Fibroblast of upper back skin (primary cell): Measurements from ENCODE around the gene PLVAP.

Experiments
- DNase-seq: peaks from one replicate; pipeline ENCODE4 v3.0.0-alpha.2; 2013

The PLVAP gene

GRCh38 chr19:17333611-17334413 is 43.3 kb downstream of the PLVAP start:
- DNase-seq: peak; percentile 85

DNA sequence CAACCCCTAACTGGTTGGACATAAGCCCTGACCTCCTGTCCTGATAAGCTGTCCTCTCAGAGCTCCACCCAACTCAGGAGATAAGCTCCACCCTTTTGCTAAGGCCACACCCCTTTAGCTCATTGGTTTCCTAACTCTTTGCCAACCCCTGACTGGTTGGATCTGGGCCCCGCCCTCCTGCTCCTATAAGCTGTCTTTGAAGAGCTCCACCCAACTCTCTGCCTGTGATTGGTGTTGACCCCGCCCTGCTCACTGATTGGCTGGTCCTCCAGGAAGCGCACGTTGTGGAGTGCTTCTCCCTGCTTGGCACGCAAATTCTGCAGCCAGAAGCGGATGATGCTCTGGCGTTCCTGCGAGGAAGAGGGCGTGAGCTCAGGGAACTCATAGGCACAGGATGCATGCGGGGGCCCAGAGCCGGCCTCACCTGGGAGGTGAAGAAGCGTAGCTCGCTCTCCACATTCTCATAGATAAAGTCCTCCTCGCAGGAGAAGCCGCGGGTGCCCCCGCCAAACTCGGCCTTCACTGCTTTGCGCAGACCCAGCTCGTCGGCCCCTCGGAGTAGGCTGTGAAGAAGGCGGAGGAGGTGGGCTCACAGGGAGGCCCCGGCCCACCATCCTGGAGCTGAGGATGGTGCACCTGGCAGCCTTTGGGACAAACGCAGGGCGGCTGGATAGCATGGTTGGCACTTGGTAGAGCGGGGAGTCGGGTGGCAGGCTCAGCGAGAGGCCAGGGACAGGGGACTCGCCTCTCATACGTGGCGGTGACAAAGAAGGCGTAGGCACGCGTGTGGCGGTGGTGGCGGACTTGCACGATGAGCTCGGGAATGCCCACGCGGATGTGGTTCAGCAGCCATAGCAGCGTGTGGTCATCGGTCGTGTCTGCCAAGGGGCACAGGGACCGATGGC is 44.2 kb downstream of the PLVAP start:
- DNase-seq: peak; percentile 42

GRCh38 chr19:17332360-17332676 is 44.8 kb downstream of the PLVAP start:
- no peak for DNase-seq

DNA sequence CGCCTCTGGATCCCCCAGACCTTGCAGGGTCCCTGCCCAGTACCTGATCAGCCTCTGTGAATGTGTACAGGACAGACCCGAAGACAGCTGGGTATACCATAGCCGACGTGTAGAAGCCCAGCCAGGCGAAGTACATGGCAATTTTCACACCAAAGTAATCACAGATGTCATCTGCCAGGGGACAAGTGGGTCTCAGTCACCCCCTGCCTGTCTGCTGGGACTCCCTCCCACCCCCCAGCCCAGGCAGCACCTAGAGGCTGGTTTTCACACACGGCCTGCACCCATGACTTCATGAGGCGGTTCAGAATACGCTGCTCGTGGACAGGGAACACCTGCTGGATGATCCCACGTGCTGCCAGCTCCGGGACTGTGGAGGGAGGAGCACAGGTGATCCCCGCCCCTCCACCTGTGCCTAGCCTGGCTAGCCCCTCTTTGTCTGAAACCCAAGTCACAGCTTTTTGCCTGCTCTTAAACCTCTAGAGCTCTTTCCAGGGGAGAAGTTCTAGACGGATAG is 46.0 kb downstream of the PLVAP start:
- no peak for DNase-seq

DNA sequence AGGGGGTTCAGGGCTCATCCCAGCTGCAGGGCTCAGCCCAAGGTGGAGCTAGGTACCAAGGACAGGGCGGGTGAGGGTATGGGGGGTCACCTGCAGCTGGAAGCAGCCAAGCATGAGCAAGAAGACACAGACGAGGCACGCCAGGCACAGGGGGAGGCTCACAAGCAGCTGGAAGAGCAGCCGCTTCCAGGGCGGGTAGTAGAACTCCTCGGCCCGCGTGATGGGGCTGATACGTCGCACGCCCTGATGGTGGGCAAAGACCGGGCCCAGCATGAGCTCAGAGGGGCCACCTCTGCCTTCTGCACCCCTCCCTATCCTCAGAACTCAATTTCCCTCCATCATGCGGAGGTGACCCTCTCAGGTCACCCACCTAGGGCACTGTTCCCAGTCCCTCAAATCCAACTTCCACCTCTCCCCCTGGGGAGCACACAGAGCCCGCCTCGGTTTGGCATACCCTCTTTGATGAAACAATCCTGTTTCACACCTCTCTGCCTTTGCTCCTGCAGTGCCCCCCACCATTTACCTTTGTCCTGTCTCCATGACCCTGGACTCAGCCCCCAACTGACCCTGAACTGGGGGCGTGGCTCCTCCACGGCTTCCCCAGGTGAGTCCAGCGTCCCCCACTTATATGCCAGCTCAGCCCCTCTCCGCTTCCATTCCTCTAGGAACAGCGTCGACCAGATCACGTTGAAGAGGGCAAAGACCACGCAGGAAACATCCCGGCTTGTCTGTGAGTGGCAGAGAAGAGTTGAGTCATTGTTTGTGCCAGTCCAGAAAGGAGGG is 46.7 kb downstream of the PLVAP start:
- no peak for DNase-seq

DNA sequence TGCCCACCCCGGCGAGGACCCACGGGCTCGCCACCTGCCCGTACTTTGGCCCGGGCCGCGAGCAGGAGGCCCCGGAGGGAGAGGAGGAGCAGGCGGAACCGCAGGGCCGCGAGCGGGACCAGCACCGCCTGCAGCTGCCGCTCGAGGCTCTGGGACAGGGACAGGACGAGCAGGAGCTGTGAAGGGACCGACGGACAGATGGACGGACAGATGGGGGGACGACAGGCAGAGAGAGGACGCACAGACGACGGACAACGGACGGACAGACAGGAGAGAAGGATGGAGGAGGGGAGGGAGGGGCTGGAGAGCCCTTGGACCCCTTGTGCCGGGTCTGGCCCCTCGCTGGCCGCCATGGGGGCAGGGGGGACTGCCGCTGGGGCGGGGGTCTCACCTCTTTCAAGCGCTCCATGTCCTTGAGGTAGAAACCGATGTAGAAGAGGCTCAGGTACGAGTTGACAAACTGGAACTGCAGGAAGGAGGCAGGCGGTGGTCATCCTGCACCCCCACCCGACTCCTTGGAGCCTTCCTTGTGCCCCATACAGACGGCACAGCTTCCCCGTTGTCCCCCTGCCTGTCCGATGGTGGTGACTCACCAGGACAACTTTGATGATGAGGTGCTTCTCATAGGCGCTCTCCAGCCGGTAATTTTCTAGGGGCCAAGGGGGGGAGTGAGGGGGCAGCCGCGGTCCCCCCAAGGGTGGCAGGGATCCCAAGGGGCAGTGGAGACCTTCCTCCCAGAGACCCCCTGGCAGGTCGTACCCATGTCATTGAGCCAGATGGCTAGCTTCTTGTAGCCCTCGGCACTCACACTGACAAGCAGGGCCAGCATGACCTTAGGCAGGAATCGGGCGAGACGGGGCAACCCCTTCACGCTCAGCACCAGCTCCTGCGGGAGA is 47.5 kb downstream of the PLVAP start:
- no peak for DNase-seq

DNA sequence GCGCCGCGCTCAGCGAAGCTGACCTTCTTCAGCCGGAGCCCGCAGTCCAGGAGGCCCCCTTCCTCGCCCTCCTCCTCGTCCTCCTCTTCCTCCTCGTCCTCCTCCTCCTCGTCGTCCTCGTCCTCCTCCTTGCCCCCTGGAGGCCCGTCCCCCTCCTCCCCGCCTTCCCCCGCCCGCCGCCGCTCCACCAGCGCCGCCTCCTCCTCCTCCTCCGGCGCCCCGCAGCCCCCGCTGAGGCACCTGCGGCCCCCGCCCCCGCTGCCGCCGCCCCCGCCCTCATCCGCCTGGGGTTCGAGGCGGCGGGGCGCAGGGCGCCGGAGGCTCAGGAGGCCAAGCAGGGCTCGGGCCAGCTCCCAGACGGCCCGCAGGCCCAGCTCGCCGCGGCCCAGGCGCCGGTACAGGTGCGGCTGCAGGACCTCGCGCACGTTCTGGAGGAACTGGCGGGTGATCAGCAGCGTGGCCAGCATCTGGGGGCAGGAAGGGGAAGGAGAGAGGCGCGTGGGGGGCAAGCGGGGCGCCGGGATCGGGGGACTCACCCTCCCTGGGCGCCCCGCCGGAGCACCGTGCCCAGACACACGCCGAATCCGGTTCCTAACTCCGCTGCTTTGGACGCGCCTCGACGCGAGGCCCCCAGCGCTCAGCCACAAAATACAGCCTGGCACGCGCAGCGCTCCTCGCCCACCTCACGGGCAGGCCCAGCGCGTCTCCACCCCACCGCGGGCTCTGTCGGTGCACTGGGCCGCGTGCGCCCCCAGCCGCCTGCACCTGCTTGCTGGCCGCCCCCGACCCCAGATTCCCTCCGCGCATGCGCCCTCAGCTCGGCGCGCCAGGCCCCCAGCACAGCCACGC is 48.4 kb downstream of the PLVAP start:
- DNase-seq: no peak

GRCh38 chr19:17327654-17328516 is 49.3 kb downstream of the PLVAP start:
- DNase-seq: no peak

DNA sequence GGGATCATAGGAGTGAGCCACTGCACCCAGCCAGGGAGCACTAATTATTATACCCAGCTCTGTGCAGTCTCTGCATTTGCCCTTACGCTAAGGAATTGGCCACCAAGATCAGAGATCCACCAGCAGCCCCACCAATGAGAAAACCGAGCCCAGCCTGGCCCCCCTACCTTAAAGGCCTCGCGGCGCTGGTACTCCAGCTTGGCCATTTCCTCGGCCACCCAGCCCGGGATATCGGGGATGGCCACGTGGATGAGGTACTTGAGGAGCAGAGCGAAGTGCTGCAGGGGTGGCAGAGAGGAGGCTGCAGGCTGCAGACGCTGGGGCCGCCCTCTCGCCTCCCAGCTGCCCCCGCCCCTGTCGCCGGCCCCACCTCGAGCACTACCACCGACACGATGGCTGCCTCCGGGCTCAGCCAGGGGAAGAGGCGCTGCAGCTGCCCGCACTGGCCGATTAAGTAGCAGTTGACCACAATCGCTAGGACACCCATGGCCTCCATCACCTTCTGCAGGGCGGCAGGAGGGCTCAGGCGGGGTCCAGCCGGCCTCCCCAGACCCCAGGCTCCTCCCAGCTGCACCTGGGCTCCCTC is 50.0 kb downstream of the PLVAP start:
- no peak for DNase-seq

DNA sequence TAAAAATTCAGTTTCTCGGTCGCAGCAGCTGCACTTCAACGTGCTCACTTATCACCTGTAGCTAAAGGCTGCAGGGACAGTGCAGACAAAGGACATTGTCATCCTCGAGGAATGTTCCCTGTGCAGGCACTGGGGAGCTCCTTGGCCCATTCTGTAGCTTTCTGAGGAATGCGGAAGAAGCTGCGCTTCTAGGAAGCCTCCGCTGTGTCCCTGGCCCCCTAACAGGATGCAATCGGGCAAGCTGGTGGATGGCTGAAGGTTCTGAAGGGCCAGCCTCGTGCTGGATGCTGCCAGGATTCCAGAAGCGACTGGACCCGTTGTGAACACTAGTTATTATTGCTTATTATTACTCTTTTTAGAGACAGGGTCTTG is 50.6 kb downstream of the PLVAP start:
- no peak for DNase-seq

- no peak for DNase-seq
These were observed 51.1 kb downstream of the PLVAP start for GRCh38 chr19:17325881-17326594.

DNA sequence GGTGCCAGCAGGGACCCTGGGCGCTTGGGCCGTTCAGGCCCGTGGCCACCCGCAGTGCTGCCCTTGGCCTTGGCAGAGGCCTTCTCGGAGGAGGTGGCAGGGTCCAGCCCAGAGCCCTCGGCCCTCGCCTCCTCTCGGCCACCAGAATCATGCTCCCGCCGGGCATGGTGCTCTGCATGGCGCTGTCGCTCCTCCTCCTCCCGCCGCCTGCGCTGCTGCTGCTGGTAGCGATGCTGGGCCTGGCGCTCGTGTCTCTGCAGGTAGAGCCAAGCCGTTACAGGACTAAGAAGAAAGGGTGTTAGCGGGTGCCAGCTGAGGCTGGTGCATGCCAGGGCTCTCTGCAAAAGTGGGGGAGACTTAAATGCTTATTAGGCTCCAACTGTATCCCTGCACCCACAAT is 52.0 kb downstream of the PLVAP start:
- no peak for DNase-seq

DNA sequence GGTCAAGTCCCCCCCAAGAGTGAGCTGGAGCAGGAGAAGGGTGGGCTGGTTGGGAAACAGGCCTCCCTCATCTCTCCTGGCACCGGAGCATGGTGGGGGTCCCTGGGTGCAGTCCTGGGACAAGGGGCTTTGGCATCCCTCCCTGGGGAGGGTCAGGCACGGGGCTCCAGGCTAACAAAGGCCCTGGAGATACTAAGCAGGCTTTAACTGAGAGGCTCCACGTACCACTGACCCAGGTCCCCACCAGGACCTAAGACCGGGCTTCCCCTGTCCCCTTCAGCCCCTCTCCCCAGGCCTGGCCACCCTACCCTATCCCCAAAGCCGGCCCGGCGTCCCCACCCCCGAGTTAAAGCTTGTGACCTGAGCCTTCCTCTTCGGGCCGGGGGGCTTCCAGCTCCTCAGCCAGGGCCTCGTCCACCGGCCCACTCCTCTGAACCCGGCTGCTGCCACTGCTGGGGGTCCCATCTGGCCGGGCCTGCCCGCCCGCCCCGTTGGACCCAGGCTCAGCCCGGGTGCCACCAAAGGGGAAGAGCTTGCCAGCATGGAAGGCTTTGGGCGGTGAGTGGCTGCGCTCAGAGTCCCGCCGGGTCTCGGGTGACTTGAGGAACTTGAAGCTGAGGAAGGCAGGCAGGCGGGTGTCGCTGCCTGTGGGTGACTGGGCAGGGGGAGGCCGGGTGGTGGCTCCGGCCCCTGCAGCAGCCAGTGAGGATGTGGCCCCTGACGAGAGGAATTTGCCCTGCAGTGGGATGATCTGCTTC is 52.6 kb downstream of the PLVAP start:
- no peak for DNase-seq

GRCh38 chr19:17323964-17324332 is 53.2 kb downstream of the PLVAP start:
- DNase-seq: no peak

GRCh38 chr19:17323300-17323963 is 53.7 kb downstream of the PLVAP start:
- DNase-seq: no peak

GRCh38 chr19:17322854-17323253 is 54.3 kb downstream of the PLVAP start:
- DNase-seq: no peak

GRCh38 chr19:17321655-17322489 is 55.3 kb downstream of the PLVAP start:
- DNase-seq: no peak
